Stimulated activated CD4-positive, alpha-beta T cell treated with anti-CD3 and anti-CD28 coated beads, Interleukin-2, amount 100 ng/mL, for 48 hours (primary cell): ENCODE measurements around the gene SAMM50.
A peak's percentile ranks its signal among the peaks of the same experiment; 100 is the strongest.

Source experiments
- DNase-seq, 2 donors: peaks; one replicate each; pipeline ENCODE4 v3.0.0-alpha.2; 2020

Gene SAMM50

GRCh38 chr22:43980996-43981395 is 25.8 kb downstream of the SAMM50 start:
- no peak for DNase-seq

DNA sequence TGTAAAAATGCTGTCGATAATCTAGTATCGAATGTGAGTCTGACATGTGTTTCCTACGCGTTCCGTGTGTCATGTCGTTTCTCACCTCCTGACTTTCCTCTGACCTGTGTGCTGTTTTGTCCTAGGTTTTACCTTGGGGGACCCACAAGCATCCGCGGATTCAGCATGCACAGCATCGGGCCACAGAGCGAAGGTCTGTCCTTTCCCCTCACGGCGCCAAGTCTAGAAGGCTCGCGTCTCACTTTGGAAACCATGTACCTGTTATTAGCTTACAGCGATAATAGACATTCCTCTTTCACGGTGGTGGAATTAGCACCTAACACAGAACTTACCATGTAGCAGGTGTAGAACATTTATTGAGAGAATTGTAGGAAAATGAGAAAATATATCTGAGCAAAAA is 28.6 kb downstream of the SAMM50 start:
- DNase-seq: no peak

GRCh38 chr22:43985532-43985931 is 30.3 kb downstream of the SAMM50 start:
- DNase-seq: no peak

- no peak for DNase-seq
These were observed 33.0 kb downstream of the SAMM50 start for GRCh38 chr22:43988116-43988820.

DNA sequence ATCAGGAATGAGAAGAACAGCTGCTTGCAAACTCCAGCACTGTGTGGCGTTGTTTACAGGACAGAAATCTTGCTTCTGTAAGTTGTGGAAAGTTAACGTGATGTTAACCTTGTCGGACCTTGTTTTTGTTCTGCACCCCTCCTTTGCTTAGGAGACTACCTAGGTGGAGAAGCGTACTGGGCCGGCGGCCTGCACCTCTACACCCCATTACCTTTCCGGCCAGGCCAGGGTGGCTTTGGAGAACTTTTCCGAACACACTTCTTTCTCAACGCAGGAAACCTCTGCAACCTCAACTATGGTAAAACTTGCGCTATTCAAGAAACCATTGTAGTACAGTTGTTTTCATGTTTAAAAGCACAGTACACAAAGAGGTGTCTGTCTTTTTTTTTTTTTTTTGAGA is 33.7 kb downstream of the SAMM50 start:
- no peak for DNase-seq

DNA sequence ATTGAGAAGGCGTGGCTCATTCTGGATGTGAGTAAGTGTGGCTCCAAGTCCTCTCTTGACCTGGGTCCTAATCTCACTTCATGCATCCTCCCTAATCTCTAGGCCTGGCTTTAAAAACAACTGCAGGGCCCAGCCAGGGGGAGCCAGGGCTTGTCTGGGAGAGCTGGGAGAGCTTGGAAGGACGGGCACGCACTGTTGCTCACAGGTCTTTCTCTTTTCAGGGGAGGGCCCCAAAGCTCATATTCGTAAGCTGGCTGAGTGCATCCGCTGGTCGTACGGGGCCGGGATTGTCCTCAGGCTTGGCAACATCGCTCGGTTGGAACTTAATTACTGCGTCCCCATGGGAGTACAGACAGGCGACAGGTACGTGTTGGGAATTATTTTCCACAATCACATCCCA is 34.8 kb downstream of the SAMM50 start:
- DNase-seq: no peak

GRCh38 chr22:43991316-43992020 is 36.2 kb downstream of the SAMM50 start:
- no peak for DNase-seq

- no peak for DNase-seq
These were observed 37.1 kb downstream of the SAMM50 start for GRCh38 chr22:43992331-43992821.

DNA sequence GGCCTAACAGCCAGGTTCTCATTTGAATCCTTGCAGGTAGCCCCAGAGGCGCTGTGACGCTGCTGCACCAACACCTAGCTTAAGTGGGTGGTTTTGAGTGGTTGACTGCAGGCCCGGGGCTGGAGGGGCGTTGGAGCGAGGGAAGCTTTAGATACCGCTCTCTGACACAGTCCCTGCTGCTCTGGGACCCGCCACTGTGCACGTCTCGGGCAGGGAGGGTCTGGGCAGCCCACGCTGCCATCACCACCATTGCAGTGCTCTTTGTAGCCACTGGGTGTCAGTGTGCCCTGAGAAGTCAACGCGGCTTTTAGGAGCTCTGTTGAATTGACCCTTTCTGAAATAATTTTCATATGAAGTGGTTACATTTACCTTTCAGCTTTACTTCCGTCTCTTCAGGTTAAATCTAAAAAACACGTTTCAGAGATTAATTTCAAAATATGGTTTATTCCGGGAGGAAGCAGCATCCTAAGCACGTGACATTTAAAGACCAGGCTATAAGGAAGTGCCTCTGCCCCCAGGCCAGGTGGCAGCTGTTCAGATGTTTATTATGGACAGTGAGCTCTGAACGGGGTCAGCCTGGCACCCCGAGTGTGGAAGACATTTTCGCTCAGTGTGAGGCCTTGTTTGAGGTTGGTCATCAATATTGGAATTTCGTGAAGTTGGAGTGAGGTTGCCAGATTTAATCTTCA is 38.0 kb downstream of the SAMM50 start:
- DNase-seq: peak; percentile 40 to 43

DNA sequence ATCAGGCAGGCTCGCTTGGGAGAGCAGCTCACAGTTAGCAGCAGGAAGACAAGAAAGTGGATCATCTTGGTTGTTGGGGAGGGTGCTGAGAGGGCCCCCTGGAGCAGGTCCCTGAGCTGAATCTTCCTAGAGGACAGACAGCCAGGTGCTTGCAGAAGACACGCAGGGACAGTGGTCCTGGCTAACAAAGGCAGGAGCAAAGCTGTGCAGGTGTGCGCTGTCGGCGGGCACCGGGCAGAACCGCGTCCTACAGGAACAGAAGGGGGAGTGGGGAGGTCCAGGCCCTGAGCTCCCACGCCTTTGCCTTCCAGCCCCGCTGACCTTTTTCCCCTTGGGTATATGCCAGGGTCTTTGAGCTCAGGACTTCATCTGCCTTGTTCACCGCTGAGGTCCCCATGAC is 38.8 kb downstream of the SAMM50 start:
- no peak for DNase-seq

DNA sequence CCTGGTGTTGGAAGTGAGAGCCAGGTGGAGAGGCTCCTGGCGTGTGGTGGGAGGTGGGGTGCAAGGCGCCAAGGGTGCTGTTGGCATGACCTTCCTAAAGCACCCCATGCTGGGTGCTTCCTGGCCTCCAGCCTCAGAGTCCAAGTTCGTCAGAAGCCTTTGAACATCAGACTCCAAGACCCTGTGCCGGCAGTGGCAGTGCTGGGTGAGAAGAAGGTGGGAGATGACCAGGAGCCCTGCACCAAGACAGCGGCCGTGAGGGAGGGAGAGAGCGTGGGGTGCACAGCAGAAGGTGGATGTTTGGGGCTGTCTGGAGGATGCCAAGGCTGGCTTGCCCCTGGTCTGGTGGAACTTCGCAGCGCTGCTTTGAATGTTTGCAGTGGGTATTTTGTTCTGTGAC is 39.2 kb downstream of the SAMM50 start:
- DNase-seq: no peak

DNA sequence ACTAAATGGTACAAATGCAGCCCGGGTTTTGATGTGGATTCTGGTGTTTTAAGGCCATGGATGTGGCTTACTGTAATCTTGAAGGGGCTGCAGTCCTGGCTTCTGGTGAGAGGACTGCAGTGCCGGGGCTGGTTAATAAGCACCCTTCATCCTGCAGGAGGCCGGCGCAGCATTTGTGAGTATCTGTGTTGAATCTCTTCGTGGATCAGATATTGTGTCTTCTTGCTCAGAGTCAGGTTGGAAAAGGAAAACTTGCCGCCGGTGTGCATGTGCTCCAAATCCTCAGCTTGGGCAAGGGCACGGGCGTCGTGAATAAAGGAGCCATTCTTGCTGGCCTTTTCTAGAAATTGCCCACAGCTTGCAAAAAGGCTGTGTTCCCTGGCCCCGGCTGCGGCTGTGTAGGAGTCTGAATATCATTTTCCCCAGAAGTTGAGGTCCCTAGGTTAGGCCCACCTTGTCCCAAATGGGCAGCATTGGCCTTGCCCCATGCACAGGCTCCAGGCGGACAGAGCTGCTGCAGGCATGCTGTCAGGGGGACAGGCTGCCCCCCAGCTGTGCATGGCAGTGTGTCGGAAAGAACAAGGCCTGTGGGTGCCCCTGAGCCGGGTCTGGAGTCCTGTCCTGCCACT is 39.9 kb downstream of the SAMM50 start:
- DNase-seq: no peak

GRCh38 chr22:43995798-43996169 is 40.5 kb downstream of the SAMM50 start:
- no peak for DNase-seq

DNA sequence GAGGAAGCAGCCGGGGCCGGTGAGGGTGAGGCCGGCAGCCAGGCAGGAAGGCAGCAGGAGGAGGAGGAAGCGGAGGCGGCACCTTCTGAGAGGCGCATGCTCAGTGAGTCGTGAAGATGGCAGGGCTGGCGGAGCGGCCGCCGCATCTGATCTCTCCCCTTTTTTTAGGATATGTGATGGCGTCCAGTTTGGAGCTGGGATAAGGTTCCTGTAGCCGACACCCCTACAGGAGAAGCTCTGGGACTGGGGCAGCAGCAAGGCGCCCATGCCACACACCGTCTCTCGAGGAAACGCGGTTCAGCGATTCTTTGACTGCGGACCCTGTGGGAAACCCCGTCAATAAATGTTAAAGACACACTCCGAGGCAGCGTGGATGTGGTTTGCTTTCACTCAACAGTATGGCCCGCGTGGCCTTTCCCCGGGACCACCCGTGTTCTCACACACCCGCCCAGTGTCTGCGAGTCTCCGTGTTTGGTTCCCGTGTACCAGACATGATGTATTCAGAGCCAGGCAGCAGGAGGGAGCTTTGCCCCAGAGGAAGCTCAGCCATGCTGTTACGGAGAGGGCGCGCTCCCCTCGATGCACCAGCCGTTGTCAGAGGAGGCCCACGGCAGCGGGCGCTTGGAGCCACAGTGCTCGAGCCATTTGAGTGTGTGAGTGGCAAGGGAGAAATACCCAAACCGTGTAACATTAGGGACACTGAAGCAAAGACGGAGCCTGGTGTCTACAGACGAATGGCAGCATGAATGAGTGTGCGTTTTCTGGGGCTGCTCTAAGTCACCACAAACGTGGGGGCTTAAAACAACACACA is 41.1 kb downstream of the SAMM50 start:
- DNase-seq: peak; percentile 59 to 64

DNA sequence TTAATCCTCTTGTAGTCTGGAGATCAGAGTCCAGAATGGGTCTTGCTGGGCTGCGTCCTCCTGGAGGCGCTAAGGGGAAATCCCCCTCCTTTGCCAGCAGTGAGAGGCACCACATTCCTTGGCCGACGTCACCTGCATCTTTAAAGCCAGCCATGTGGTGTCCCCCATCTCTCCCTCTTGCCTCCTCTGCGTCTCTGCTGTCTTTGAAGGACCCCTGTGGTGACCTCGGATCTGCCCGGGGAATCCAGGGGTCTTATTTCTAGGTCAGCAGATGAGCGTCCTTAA is 41.7 kb downstream of the SAMM50 start:
- no peak for DNase-seq

DNA sequence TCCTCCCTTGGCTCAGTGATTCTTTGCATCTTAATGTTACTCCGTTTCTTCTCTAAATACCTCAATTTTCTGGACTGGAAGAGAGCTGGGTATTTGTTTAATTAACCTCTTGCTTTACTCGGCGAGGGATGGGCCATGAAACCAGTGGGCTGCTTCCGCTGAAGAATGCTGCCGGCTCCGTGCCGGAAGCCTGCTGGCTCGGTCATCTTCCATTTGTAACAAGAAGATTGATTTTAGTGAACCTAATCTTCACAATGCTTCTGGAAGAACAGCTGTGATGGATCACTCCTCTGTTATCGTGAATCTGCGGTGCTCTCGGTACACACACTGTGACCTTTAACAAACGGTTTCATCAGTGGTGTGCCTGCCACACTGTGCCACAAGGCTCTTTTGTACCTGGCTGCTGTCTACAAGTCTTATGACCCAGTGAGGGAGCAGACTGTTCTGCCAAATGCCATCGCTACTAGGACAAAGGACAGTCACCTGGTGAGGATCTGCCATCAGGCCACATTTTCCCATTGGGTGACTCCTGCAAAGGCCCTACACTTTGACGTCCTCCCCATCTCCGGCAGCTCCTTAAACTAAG is 43.5 kb downstream of the SAMM50 start:
- DNase-seq: no peak

GRCh38 chr22:43999378-43999777 is 44.1 kb downstream of the SAMM50 start:
- no peak for DNase-seq

DNA sequence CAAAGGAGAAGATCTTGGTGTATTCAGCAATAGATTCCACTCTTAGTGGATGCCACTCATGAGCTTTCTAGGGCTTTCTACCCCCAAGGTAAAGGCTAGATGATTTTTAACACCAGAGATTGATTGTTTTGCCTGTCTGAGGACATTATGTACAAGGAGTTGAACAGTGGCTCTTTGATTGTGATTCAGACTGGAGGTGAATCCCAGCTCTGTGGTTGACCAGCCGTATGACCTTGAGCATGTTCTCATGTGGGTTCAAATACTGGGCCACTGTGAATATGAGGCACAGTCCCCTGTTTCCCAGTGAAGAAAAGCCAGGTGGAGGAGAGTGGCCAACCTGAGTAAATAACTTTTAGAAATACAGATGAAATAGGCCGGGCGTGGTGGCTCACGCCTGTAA is 44.9 kb downstream of the SAMM50 start:
- no peak for DNase-seq

DNA sequence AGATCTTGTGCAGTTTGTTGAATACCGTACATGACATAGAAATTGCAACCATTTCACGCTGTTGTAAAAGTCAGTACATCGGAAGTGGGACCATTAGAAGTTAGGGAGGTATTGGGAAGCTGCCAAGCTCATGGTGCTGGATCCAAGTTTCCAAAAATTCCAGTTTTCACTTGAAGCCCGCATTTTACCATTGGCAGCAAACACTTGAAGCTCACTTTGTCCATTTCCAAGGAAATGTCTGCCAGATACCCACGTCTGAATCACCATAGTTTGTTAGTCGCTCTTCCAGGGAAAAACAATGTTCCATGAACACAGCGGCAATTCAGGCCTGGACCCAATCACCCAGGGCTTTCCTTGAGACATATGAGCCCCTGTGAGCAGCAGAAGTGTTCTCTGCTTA is 46.3 kb downstream of the SAMM50 start:
- DNase-seq: no peak

GRCh38 chr22:44002324-44002723 is 47.1 kb downstream of the SAMM50 start:
- no peak for DNase-seq

DNA sequence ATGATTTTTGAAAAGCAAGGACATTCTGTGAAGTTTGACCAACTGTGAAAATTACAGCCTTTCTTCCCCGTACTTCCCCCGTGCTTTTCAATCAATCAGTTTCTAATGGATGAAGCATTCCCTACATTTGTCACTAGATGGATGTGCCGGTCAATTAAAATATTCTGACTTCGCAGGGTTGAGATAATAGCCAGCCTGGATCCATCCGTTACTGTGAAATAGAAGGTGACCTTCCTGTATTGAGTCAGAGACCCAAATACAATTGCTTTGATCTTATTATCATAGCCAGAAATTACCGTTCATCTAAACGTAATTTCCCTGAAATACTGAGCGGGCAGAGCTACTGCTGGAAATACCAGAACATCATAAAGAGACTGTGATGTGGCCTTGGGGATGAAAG is 47.8 kb downstream of the SAMM50 start:
- no peak for DNase-seq

- no peak for DNase-seq
These were observed 48.3 kb downstream of the SAMM50 start for GRCh38 chr22:44003405-44004103.
